Loucy (cell line): Measurements from ENCODE around the gene CNTNAP2.

Source experiments
- EZH2phosphoT487 ChIP-seq: fragments of 200-600 bp; IDR thresholded peaks from 2 replicates; pipeline ENCODE4 v1.6.1; 2018; ENCODE audit warnings: antibody characterized with exemption, mild to moderate bottlenecking, moderate library complexity, borderline replicate concordance
- TF ChIP-seq, protein P1 (sequence below): fragments of 200-600 bp; sonication (generic); conservative IDR thresholded peaks from 2 replicates; pipeline ENCODE4 v1.5.1; 2014; ENCODE audit warnings: mild to moderate bottlenecking, antibody characterized with exemption, low read length

DNA sequence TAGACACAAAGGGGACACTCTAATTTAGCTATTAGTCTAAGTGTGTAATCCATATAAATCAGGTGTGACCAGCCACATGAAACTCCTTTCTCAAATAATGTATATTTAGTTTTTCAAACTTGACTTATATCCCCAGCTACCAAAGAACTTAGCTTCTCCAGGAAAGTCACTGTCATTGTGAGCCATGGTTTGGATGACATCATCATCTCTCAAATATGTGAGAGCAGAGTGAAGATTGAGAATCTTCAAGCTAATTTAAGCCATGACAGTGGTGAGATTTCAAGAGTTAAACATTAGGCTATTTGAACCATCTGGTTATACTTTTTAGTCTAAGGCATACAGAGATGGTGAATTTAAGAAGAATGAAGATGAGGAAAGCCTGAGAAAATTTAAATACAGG, 1165.6 kb downstream of the CNTNAP2 start:
- TF ChIP-seq, protein P1, sequence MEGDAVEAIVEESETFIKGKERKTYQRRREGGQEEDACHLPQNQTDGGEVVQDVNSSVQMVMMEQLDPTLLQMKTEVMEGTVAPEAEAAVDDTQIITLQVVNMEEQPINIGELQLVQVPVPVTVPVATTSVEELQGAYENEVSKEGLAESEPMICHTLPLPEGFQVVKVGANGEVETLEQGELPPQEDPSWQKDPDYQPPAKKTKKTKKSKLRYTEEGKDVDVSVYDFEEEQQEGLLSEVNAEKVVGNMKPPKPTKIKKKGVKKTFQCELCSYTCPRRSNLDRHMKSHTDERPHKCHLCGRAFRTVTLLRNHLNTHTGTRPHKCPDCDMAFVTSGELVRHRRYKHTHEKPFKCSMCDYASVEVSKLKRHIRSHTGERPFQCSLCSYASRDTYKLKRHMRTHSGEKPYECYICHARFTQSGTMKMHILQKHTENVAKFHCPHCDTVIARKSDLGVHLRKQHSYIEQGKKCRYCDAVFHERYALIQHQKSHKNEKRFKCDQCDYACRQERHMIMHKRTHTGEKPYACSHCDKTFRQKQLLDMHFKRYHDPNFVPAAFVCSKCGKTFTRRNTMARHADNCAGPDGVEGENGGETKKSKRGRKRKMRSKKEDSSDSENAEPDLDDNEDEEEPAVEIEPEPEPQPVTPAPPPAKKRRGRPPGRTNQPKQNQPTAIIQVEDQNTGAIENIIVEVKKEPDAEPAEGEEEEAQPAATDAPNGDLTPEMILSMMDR = no peak
- no peak for TF ChIP-seq EZH2phosphoT487
